K562 (cell line): ENCODE results near the gene MSANTD1. TPM values are rescaled to one million over a fixed set of nuclear protein-coding genes. Genes with fewer than 3 reads are reported as not detected.

ENCODE experiments used
- BRF1 ChIP-seq: IDR thresholded peaks from 3 replicates; pipeline ENCODE4 v1.6.1; 2011; ENCODE audit warnings: borderline replicate concordance, mild to moderate bottlenecking; ENCODE audit not compliant: insufficient read length; ENCODE audit errors: extremely low read depth
- DDX20 ChIP-seq: fragments of 450-650 bp; IDR thresholded peaks from 2 replicates; pipeline ENCODE4 v1.6.1; 2016; ENCODE audit warnings: missing genetic modification characterization, low read depth, mild to moderate bottlenecking, missing compliant biosample characterization, moderate library complexity
- DMBX1 ChIP-seq: fragments of 250-450 bp; sonication (Bioruptor Pico); IDR thresholded peaks from 2 replicates; pipeline ENCODE4 v1.8.0; 2022; ENCODE audit warnings: inconsistent platforms, mild to moderate bottlenecking, moderate library complexity, borderline replicate concordance
- HDAC1 ChIP-seq, 2 experiments: fragments of 450-650 bp; IDR thresholded peaks; 2 replicates each; pipeline ENCODE4 v1.6.1; 2016 to 2017; ENCODE audit warnings: inconsistent platforms in 1 of 2, mild to moderate bottlenecking in 1 of 2, moderate library complexity in 1 of 2
- IFI16 ChIP-seq: fragments of 250-450 bp; sonication (Bioruptor Pico); IDR thresholded peaks from 2 replicates; pipeline ENCODE4 v2.1.2; 2022; ENCODE audit warnings: mild to moderate bottlenecking, inconsistent platforms
- KLF13 ChIP-seq: fragments of 450-650 bp; IDR thresholded peaks from 2 replicates; pipeline ENCODE4 v1.6.1; 2016; ENCODE audit warnings: missing genetic modification characterization, low read depth, mild to moderate bottlenecking, missing compliant biosample characterization, moderate library complexity, borderline replicate concordance
- MAFG ChIP-seq: fragments of 450-650 bp; conservative IDR thresholded peaks from 2 replicates; pipeline ENCODE4 v1.6.1; 2016; ENCODE audit warnings: missing genetic modification characterization, missing compliant biosample characterization
- MCM2 ChIP-seq: fragments of 450-650 bp; IDR thresholded peaks from 2 replicates; pipeline ENCODE4 v1.6.1; 2017; ENCODE audit warnings: low read depth, mild to moderate bottlenecking
- PCBP2 ChIP-seq: fragments of 200-400 bp; formaldehyde crosslinking; IDR thresholded peaks from 2 replicates; pipeline ENCODE4 v1.6.1; 2018; ENCODE audit warnings: low read length, low read depth, mild to moderate bottlenecking, moderate library complexity; ENCODE audit not compliant: poor library complexity, severe bottlenecking
- POLR3G ChIP-seq: IDR thresholded peaks from 2 replicates; pipeline ENCODE4 v1.6.1; 2011; ENCODE audit not compliant: insufficient read length, insufficient replicate concordance; ENCODE audit errors: extremely low read depth
- RFX5 ChIP-seq: IDR thresholded peaks from 2 replicates; pipeline ENCODE4 v1.6.1; 2011; ENCODE audit warnings: low read depth, mild to moderate bottlenecking, improper control_type of control experiment, low read length
- ZKSCAN1 ChIP-seq: fragments of 150-350 bp; IDR thresholded peaks from 2 replicates; pipeline ENCODE4 v1.6.1; 2016; ENCODE audit warnings: low read depth, low read length
- ZNF77 ChIP-seq: fragments of 250-450 bp; sonication (Bioruptor Pico); IDR thresholded peaks from 2 replicates; pipeline ENCODE4 v1.5.0; 2020
- polyA plus RNA-seq, 8 experiments: library from polyadenylated mRNA; depleted of rRNA in 4 of 8; stranded (reverse) in 5 of 8; unstranded in 3 of 8; fragments of >200 nt; fragmentation: Nextera tagmentation in 2 of 8; fragmentation: Illumina TruSeq in 1 of 8; extraction: Ambion mirVana in 2 of 8; extraction: Trizol in 1 of 8; gene quantifications; 2 replicates each; pipeline versions ENCODE4 v1.2.1 to v1.2.3, GENCODE V29; 2011 to 2014; ENCODE audit warnings: inconsistent platforms in 1 of 8, missing spikeins in 1 of 8
- total RNA-seq, 7 experiments: library from RNA; depleted of rRNA in 6 of 7; stranded (reverse); fragments of >200 nt in 6 of 7; fragmentation: Illumina TruSeq in 2 of 7; extraction: Trizol in 2 of 7; gene quantifications; 2 replicates each; pipeline versions ENCODE4 v1.2.1 to v1.2.3, GENCODE V29; 2011 to 2021; ENCODE audit warnings: low replicate concordance in 1 of 7
- TF ChIP-seq, protein P1 (sequence below): fragments of 200-800 bp; sonication (Bioruptor generic); IDR thresholded peaks from 2 replicates; pipeline ENCODE4 v1.6.1; 2016; ENCODE audit warnings: missing genetic modification characterization, missing compliant biosample characterization
- TF ChIP-seq, protein P2 (sequence below): IDR thresholded peaks from 3 replicates; pipeline ENCODE4 v1.6.1; 2011; ENCODE audit warnings: borderline replicate concordance, mild to moderate bottlenecking; ENCODE audit not compliant: insufficient read length, insufficient read depth
- TF ChIP-seq, protein P3 (sequence below): fragments of 200-400 bp; formaldehyde crosslinking; IDR thresholded peaks from 2 replicates; pipeline ENCODE4 v1.6.1; 2017; ENCODE audit warnings: mild to moderate bottlenecking, low read depth, low read length, moderate library complexity

MSANTD1 gene
- total and polyA plus RNA-seq, 9 of the 15 experiments (the other 6 are each of a cell fraction or from before 2014, with no cell fraction given): 0.04 to 0.09 (median 0.07) TPM; not detected in 6

- TF ChIP-seq, protein P1, sequence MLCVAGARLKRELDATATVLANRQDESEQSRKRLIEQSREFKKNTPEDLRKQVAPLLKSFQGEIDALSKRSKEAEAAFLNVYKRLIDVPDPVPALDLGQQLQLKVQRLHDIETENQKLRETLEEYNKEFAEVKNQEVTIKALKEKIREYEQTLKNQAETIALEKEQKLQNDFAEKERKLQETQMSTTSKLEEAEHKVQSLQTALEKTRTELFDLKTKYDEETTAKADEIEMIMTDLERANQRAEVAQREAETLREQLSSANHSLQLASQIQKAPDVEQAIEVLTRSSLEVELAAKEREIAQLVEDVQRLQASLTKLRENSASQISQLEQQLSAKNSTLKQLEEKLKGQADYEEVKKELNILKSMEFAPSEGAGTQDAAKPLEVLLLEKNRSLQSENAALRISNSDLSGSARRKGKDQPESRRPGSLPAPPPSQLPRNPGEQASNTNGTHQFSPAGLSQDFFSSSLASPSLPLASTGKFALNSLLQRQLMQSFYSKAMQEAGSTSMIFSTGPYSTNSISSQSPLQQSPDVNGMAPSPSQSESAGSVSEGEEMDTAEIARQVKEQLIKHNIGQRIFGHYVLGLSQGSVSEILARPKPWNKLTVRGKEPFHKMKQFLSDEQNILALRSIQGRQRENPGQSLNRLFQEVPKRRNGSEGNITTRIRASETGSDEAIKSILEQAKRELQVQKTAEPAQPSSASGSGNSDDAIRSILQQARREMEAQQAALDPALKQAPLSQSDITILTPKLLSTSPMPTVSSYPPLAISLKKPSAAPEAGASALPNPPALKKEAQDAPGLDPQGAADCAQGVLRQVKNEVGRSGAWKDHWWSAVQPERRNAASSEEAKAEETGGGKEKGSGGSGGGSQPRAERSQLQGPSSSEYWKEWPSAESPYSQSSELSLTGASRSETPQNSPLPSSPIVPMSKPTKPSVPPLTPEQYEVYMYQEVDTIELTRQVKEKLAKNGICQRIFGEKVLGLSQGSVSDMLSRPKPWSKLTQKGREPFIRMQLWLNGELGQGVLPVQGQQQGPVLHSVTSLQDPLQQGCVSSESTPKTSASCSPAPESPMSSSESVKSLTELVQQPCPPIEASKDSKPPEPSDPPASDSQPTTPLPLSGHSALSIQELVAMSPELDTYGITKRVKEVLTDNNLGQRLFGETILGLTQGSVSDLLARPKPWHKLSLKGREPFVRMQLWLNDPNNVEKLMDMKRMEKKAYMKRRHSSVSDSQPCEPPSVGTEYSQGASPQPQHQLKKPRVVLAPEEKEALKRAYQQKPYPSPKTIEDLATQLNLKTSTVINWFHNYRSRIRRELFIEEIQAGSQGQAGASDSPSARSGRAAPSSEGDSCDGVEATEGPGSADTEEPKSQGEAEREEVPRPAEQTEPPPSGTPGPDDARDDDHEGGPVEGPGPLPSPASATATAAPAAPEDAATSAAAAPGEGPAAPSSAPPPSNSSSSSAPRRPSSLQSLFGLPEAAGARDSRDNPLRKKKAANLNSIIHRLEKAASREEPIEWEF (CRISPR knock-in tag): no peak
- TF ChIP-seq DMBX1 (CRISPR knock-in tag) (no peak), DDX20 (tag) (no peak), HDAC1 (IDR thresholded peaks at IDR 0.05) (peak in 1 of 2 experiments; percentile 62; a peak in 1 of 4 replicates), ZNF77 (CRISPR knock-in tag) (no peak), IFI16 (CRISPR knock-in tag) (no peak), POLR3G (no peak), ZKSCAN1 (no peak), BRF1 (no peak), RFX5 (no peak), MAFG (tag) (no peak), PCBP2 (no peak), KLF13 (tag) (no peak), MCM2 (no peak)
- TF ChIP-seq, protein P2, sequence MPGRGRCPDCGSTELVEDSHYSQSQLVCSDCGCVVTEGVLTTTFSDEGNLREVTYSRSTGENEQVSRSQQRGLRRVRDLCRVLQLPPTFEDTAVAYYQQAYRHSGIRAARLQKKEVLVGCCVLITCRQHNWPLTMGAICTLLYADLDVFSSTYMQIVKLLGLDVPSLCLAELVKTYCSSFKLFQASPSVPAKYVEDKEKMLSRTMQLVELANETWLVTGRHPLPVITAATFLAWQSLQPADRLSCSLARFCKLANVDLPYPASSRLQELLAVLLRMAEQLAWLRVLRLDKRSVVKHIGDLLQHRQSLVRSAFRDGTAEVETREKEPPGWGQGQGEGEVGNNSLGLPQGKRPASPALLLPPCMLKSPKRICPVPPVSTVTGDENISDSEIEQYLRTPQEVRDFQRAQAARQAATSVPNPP: no peak
- TF ChIP-seq, protein P3, sequence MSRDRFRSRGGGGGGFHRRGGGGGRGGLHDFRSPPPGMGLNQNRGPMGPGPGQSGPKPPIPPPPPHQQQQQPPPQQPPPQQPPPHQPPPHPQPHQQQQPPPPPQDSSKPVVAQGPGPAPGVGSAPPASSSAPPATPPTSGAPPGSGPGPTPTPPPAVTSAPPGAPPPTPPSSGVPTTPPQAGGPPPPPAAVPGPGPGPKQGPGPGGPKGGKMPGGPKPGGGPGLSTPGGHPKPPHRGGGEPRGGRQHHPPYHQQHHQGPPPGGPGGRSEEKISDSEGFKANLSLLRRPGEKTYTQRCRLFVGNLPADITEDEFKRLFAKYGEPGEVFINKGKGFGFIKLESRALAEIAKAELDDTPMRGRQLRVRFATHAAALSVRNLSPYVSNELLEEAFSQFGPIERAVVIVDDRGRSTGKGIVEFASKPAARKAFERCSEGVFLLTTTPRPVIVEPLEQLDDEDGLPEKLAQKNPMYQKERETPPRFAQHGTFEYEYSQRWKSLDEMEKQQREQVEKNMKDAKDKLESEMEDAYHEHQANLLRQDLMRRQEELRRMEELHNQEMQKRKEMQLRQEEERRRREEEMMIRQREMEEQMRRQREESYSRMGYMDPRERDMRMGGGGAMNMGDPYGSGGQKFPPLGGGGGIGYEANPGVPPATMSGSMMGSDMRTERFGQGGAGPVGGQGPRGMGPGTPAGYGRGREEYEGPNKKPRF: no peak
Observed at GRCh38 chr4:3292571-3293400, 43.8 kb downstream of the MSANTD1 start, which contains the start of gene RGS12 (continued).
